Frontal cortex (tissue), 4 donors: Measurements from ENCODE around the gene TNK2. TPM values are rescaled to one million over a fixed set of nuclear protein-coding genes. Genes with fewer than 3 reads are reported as not detected.
"Not testable (repeated sequence)": the region's sequence is repeated elsewhere in the genome, so short reads cannot be mapped to it uniquely, and the experiment has no call there.

Experiments
- DNase-seq, 2 donors: peaks; one replicate each; pipeline ENCODE4 v3.0.0; 2012; ENCODE audit warnings: low spot score in 2 of 2
- FAIRE-seq: peaks from 2 replicates; lab custom pipeline; 2012; peaks lifted over from hg19 to GRCh38; lab: Jason Lieb, UNC
- total RNA-seq: library from RNA; depleted of rRNA; stranded (reverse); fragments of >200 nt; gene quantifications from one replicate; pipeline ENCODE4 v1.2.3, GENCODE V29; 2014
- donor health status: control.
- donor health status: control.
- donor health status: control.

The TNK2 gene
- total RNA-seq, result 11.0 TPM

DNA sequence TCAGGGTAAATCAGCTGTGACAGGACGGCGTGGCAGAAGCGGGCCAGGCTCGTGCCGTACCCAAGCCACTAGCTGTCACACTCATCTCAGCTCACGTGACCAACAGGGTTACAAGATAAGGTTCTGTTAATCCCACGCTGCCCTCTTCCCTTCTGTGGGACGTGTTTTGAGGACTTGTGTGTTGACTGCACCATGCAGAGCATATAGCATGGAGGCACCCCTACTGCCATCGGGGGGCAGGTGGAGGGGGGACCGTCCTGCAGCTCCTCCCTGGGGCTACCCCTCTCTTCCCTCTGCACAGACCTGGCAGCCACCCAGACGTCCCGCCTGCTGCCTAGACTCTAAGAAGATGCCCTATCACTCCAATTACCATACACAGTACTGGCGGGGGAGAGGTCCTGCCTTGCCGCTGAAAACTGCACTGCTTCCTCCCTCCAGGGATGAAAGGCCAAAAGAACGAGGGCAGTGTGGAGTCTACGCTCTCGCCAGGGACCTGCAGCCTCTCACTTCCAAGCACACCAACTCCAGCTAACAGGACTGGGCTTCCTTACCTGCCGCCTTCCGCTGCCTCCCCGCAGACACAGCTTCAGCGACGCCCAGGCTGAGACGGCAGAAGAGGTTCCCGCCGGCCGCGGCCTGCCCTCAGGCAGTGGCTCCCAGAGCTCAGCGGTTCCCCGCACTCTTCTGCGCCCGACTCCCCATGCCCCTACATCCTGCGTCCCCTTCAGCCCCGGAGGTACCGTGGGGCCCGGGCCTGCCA, at the start of gene TNK2:
TSS of gene TNK2 (minus strand) at position 618 of the 760 bp plus-strand sequence. CDS start 19,963 bp downstream, outside the sequence.
- peak in 1 of 2 donors; percentile 53 for DNase-seq
- FAIRE-seq, result no peak

DNA sequence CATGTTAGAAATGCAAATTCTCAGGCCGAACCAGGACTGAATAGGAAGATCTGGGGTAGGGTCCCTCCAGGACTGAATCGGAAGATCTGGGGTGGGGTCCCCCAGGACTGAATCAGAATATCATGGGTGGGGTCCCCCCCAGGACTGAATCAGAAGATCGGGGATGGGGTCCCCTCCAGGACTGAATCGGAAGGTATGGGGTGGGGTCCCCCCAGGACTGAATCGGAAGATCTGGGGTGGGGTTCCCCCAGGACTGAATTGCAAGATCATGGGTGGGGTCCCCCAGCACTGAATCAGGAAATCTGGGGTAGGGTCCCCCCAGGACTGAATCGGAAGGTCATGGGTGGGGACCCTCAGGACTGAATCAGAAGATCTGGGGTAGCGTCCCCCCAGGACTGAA, 48.2 kb upstream of the TNK2 start:
- no peak for DNase-seq
- FAIRE-seq, result no peak

DNA sequence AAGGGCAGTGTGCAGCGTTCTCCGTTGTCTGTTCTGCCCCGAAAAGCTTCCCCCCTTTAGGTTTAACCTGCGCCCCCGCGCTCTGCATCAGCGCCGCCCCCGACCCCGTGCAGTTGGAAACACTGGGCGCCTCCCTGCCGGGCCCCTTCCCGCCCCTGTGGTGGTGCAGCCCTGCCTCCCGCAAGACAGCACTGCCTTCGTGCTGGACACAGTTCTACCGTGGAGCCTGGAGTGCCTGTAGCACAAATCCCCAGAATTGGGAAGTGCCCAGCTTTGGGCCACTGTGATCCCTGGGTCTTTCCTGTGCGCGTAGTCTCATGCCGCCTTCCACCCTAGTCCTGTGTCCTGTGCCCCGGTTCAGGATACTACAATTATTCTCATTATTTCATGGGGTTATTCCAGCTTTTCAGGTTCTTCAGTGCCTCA, 47.1 kb upstream of the TNK2 start:
- DNase-seq, FAIRE-seq: not testable (repeated sequence)

DNA sequence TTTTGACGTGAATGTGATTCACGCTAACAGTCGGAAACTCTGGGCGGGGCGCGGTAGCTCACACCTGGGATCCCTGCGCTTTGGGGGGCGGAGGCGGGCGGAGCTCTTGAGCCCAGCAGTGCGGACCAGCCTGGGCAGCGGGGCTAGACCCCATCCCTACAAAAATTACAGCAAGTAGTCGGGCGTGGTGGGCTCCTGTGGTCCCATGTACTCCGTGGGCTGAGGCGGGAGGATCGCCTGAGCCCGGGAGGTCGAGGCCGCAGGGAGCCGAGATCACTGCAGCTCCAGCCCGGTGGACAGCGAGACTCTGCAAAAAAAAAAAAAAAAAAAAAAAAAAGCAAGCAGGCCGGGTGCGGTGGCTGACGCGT, 46.4 kb upstream of the TNK2 start:
- DNase-seq, FAIRE-seq: not testable (repeated sequence)

DNA sequence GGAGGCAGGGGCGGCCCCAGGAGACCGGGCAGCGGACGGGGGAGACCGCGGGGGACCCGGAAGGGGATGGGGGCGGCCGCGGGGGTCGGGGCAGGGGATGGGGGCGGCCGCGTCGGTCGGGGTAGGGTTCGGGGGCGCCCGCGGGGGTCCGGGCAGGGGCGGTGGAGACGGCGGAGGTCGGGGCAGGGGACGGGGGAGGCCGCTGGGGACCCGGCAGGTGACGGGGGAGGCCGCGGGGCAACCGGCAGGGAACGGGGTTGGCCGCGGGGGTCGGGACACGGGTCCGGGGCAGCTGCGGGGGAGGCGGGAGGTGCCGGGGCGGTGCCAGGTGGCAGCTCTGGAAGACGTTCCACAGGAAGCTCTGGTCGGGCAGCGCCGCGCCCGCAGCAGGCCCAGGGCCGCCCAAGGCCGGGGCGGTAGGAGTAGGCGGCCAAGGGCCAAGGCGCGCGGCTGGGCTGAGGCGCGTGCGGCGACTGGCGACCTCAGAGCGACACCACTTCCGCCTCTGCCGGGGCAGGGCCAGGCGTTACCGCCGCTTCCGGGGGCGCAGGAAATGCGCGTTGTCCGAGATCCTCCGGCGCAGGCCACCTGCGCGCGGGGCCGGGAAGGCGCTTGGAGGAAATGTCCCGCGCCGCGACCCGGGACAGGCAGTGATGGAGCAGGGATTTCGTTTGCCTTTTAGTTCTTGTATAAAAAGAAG, 45.9 kb upstream of the TNK2 start:
- DNase-seq, result peak; percentile 73 to 78
- FAIRE-seq, result not testable (repeated sequence)

DNA sequence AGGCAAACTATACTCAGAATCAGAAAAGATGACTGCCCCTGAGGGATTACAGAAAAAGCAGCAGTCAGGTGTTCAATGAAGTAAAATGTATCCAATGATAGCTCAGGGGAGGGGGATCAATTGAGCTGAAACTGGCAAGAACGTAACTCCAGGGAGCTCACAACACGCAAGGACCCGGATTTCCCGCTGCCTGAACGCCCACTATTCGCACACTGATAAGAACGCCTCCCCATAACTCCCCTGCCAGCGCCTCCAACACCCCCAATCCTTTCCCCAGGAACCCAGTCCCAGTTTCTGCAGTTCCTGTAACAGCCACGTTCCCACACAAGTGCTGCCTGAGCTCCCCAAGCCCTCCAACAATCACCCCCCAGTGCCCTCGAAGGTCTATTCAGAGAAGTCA, 44.2 kb upstream of the TNK2 start:
- FAIRE-seq, DNase-seq: not testable (repeated sequence)

DNA sequence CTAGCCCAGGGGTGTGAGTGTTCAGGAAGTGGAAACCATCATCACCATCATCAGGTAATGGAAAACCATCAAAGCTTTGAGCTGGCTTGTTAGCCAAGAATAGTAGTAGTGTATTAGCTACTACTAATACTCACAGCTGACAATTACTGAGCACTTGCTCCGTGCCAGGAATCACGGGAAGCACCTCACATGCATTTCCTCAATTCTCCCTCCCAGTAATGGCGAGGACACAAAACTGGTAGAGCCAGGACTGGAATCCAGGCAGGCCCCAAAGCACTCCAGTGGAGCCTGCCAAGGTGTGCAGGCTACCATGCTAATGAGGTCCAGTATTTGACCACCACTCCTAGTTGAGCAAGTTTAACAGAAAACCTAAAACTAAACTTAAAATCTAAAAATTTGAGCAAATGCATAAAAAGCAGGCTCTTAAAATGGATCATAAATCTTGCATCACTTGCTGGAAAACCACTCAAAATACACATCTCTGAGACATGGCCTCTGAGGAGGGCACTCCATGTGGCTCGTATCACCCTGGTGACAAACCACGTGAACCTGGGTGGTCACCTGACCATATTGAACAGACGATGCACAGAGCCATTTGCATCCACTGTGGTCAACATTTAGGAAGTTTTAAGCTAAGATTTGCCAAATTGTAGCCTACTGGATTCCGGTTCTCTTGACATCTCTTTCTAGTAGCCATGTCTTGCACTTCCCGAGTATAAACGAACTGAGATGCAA, 43.3 kb upstream of the TNK2 start:
- DNase-seq, FAIRE-seq: not testable (repeated sequence)

DNA sequence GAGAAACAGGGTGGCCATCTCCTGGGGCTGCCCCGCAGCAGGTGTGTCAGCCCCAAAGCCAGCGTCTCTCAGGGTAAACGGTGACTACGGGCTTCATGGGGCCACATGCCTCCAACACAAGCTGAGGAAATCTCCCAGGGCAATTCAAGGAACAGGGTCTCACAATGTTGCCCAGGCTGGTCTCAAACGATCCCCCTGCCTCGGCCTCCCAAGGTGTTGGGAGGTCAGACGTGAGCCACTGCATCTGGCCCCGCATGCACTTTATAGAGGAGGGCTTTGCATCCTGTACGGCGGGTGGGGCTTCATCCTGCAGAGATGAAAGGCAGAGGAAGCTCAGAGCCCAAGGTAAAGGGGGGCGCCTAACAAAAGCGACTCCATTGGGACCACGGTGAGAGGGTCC, 42.4 kb upstream of the TNK2 start:
- DNase-seq, FAIRE-seq: not testable (repeated sequence)

DNA sequence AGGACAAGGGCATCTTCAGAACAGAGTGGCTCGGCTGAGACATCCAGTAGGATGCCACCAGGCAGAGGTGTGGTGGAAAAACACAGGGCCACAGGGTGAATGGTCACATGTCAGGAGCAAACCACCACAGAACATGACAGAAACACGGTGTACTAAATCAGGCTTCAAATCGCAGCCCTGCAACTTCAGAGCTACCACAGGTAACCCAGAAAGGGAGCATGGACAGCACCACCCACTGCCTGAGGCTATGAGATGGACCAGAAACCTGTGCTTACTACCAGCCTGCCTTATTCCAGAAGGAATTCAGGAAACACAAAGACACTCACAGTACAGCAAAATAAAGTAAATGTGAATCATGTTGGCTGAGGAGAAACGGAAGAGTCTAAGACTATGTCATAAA, 41.8 kb upstream of the TNK2 start:
- DNase-seq, FAIRE-seq: not testable (repeated sequence)

DNA sequence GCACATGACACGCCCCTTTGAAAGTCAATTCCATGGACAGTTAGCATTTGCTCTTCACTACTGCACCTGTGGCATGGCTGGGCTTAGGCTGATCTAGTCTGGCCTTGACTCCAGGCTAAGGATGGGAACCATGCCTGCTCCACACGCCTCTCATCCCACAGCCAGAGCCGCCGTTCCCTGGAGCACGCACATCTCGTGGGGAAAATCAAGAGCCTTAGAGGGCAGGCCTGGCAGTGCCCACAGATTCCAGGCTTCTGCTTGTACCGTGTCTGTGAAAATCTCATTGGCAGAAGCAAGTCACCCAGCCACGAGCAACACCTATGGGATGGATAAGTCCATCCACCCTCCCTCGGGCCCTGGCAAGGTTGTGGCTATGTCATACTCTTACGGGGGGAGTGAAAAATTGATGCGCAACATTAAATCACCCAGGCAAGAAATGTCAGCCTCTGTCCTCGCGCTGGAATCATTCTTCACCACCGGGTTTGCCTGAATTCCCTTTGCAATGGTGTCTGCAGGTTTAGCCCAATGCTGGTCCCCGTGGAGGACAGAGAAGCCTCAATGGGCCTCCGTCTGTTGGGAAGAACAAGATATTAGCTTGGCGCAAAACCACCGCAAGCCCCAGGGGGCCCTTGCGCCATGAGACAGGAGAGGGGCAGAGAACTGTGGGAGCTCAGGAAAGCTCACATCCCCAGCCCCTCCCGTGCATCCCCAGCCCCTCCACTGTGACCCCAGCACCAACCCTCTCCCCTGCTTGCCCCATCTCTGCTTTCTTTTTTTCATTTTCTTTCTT, 38.8 kb upstream of the TNK2 start:
- not testable (repeated sequence) for FAIRE-seq, DNase-seq

DNA sequence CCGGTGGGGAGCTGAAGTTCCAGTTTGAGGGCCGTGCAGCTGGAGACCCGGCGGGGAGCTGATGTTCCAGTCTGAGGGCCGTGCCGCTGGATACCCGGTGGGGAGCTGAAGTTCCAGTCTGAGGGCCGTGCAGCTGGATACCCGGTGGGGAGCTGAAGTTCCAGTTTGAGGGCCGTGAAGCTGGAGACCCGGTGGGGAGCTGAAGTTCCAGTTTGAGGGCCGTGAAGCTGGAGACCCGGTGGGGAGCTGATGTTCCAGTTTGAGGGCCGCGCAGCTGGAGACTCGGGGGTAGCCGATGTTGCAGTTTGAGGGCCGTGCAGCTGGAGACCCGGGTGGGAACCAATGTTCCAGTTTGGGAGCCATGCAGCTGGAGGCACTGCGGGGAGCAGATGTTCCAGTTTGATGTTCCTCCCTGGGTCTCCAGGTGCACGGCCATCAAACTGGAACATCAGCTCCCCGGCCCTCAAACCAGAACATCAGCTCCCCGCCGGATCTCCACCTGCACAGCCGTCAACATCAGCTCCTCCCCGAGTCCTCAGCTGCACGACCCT, 33.0 kb upstream of the TNK2 start:
- FAIRE-seq, DNase-seq: not testable (repeated sequence)

DNA sequence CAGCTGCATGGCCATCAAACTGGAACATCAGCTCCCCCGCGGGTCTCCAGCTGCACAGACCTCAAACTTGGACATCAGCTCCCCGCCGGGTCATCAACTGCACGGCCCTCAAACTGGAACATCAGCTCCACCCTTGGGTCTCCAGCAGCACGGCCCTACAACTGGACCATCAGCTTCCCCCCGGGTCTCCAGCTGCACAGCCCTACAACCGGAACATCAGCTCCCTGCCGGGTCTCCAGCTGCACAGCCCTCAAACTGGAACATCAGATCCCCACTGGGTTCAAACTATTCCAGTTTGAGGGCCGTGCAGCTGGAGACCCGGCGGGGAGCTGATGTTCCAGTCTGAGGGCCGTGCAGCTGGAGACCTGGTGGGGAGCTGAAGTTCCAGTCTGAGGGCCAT, 32.5 kb upstream of the TNK2 start:
- not testable (repeated sequence) for FAIRE-seq, DNase-seq

DNA sequence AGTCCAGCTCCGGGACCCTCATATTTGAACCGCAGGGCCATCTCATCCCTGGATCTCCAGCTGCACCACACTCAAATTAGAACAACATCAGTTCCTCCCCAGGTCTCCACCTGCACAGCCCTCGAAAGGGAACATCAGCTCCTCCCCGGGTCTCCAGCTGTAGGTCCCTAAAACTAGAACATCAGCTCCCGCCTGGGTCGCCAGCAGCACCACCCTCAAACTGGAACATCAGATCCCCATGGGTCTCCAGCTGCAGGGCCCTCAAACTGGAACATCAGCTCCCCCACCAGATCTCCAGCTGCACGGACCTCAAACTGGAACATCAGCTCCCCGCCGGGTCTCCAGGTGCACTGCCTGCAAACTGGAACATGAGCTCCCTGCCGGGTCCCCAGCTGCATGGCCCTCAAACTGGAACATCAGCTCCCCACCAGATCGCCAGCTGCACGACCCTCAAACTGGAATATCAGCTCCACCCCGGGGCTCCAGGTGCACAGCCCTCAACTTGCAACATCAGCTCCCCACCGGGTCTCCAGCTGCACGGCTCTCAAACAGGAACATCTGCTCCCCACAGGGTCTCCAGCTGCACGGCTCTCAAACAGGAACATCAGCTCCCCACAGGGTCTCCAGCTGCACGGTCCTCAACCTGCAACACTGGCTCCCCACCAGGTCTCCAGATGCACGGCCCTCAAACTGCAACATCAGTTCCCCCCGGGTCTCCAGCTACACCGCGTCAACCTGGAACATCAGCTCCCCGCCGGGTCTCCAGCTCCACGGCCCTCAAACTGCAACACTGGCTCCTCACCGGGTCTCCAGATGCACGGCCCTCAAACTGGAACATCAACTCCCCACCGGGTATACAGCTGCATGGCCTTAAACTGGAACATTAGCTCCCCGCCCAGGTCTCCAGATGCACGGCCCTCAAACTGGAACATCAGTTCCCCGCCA, 31.4 kb upstream of the TNK2 start:
- FAIRE-seq, DNase-seq: not testable (repeated sequence)

DNA sequence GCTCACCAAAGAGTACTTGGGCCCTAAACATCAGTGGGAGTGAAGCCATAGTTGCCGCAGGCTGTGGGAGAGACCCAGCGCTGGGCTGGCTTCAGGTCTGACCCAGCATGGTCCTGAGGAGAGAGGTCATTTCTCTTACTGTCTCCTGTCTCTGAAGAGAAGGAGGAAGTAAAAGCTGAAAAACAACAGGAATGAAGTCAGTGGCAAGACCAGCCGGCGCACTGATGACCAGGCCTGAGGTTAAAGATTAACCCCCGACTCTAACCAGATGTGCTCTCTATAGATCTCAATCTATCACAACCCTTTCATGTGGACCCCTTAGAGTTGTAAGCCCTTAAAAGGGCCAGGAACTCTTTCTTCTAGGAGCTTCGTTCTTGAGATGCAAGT, 24.7 kb upstream of the TNK2 start:
- not testable (repeated sequence) for FAIRE-seq

DNA sequence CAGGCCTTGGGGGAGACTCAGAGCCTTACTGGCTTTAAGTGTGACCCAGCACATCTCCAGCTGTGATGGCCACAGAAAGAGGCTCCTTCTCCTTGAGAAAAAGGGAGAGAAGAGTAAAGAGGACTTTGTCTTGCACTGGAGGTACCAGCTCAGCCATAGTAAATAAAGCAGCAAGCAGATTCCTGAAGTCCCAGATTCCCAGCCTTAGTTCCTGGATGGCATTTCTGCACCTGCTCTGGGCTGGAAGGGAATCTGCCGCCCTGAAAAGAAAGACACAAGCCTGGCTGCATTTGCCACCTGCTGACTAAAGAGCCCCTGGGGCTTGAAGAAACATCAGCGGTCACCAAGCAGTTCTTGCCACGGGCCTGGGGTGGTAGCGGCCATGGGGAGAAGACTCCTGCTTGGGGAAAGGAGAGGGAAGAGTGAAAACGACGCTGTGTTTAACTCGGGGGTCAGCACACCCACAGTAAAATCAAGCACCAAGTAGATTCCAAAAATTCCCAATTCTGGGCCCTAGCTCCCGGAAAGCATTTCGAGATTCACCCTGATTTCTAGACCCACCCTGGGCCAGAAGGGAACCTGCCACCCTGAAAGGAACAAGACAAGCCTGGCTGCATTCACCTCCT, 24.2 kb upstream of the TNK2 start:
- no peak for FAIRE-seq
- DNase-seq, result no peak

More for the DNA sequence above, 24.7 kb upstream of the TNK2 start:
- DNase-seq, result not testable (repeated sequence)

DNA sequence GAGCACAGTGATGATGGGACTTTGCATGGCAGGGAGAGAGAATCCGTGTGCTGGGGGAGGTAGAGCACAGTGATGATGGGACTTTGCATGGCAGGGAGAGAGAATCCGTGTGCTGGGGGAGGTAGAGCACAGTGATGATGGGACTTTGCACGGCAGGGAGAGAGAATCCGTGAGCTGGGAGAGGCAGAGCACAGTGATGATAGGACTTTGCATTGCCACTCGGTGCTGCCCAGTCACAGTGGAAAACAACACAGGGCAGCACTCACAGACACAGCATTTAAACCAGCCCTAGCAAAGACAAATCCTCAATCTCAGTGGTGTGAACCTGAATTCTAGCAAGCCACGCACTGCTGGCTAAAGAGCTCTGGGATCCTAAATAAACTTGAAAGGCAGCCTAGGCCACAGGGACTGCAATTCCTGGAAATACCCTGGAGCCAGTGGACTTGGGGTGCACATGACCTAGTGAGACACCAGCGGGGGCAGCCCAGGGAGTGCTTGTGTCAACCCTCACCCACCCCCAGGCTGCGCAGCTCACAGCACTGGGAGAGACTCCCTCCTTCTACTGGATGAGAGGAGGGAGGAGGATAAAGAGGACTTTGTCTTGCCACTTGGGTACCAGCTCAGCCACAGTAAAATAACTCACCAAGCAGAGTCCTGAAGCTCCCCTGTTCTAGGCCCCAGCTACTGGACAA, 23.4 kb upstream of the TNK2 start:
- DNase-seq, result no peak
- no peak for FAIRE-seq

DNA sequence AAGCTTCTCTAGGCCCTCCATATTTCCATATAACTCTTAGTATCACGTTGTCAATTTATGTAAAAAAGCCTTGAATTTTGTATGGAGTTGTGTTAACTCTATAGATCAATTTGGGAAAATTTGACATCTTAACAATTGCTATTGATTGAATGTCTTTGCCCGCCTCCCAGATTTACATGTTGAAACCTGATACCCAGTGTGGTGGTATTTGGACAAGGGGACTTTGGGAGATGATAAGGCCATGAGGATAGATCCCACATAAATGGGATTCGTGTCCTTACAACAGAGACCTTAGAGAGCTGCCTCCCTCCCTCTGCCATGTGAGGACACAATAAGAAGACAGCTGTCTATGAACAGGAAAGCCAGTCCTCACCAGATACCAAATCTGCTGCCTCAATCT, 21.1 kb upstream of the TNK2 start:
- no peak for FAIRE-seq
- DNase-seq, result no peak
